ENCODE data around the gene LRRC27.

GRCh38 chr10:132333386-132333785 lies 1.4 kb downstream of the LRRC27 start:
- TF ChIP-seq ZBTB7A (IDR thresholded peaks at IDR 0.05; ENCODE audit: low read depth): no peak
- TF ChIP-seq YY1 (IDR thresholded peaks at IDR 0.05; ENCODE audit: low read depth): no peak
- no peak for TF ChIP-seq CREB1 (IDR thresholded peaks at IDR 0.05; ENCODE audit: low read depth)
